Upper lobe of left lung (tissue), 6 donors: ENCODE measurements around the gene VAV1. TPM values are rescaled to one million over a fixed set of nuclear protein-coding genes. Genes with fewer than 3 reads are reported as not detected.
"Not testable (repeated sequence)": the region's sequence is repeated elsewhere in the genome, so short reads cannot be mapped to it uniquely, and the experiment has no call there.

ENCODE experiments used
- ATAC-seq, 2 donors: fragments of 200-7000 bp; cut with Tn5 transposase; one replicate each; pipeline ENCODE4 v1.9.1; 2022; ENCODE audit warnings: mild to moderate bottlenecking in 2 of 2, moderate library complexity in 2 of 2; ENCODE audit not compliant: low FRiP score in 2 of 2
- DNase-seq, 2 donors: peaks; one replicate each; pipeline ENCODE4 v3.0.0-alpha.2; 2019 to 2020
- H3K27ac ChIP-seq, 4 donors: fragments of 200-600 bp; sonication (generic); one replicate each; pipeline ENCODE4 v1.5.1; 2016 to 2019
- H3K27me3 ChIP-seq, 4 donors: fragments of 200-600 bp; sonication (generic); one replicate each; pipeline ENCODE4 v1.5.1; 2017 to 2019
- H3K36me3 ChIP-seq, 4 donors: fragments of 200-600 bp; sonication (generic); one replicate each; pipeline ENCODE4 v1.5.1; 2016 to 2019
- H3K4me1 ChIP-seq, 4 donors: fragments of 200-600 bp; sonication (generic); one replicate each; pipeline ENCODE4 v1.5.1; 2018 to 2019
- H3K4me3 ChIP-seq, 4 donors: fragments of 200-600 bp; sonication (generic); one replicate each; pipeline ENCODE4 v1.5.1; 2017 to 2019; ENCODE audit warnings: mild to moderate bottlenecking in 2 of 4, moderate library complexity in 1 of 4
- H3K9me3 ChIP-seq, 4 donors: fragments of 200-600 bp; sonication (generic); one replicate each; pipeline ENCODE4 v1.5.1; 2018 to 2019
- EP300 ChIP-seq, 4 donors: sonication (generic); formaldehyde crosslinking; IDR thresholded peaks; one replicate each; pipeline ENCODE4 v1.5.1; 2017; ENCODE audit warnings: antibody characterized with exemption in 4 of 4, control low read depth in 2 of 4
- POLR2A ChIP-seq, 4 donors: fragments of 450-650 bp; IDR thresholded peaks; one replicate each; pipeline ENCODE4 v1.5.1; 2016 to 2017; ENCODE audit warnings: antibody characterized with exemption in 4 of 4, mild to moderate bottlenecking in 2 of 4
- POLR2AphosphoS5 ChIP-seq, 2 donors: sonication (generic); formaldehyde crosslinking; IDR thresholded peaks; one replicate each; pipeline ENCODE4 v1.5.1; 2017; ENCODE audit warnings: antibody characterized with exemption in 2 of 2
- WGBS, 2 donors: methylation state at CpG; one replicate each; pipeline ENCODE4 v1.1.5; 2017 to 2018; 5-methylcytosine and 5-hydroxymethylcytosine counted together
- total RNA-seq, 6 donors: library from RNA; depleted of rRNA in 4 of 6; stranded (reverse); fragments of >200 nt in 4 of 6; gene quantifications; one replicate each; pipeline versions ENCODE4 v1.1.0 to v1.2.1, GENCODE V29; 2016 to 2021
- TF ChIP-seq, protein P1 (sequence below), 6 experiments: fragments of 450-650 bp in 4 of 6; fragments of 200-600 bp in 2 of 6; sonication (generic) in 2 of 6; IDR thresholded peaks; one replicate each; pipeline ENCODE4 v1.5.1; 2016 to 2019; ENCODE audit warnings: antibody characterized with exemption in 6 of 6
- donor health status: DM: no; HTN: no; CAD: no; lungs with moderate emphysema.
- donor health status: DM: no; HTN: yes; CAD: no; lungs with severe emphysema.

Gene VAV1
- total RNA-seq, 6 donors from 2014 or later: 13.9 to 53.4 (median 24.1) TPM

DNA sequence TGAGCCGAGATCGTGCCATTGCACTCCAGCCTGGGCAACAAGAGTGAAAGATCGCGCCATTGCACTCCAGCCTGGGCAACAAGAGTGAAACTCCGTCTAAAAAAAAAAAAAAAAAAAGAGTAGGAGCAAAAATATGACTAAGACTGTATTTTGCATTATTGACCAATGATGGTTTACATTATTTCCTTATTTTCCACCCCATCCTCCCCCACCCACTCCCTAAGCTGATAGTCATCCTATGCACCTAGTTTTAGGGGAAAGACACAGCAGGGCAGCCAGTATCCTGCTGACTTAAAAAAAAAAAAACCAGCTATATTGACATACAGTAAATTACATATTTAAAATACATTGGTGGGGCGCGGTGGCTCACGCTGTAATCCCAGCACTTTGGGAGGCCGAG, 25.1 kb downstream of the VAV1 start:
- TF ChIP-seq, protein P1, sequence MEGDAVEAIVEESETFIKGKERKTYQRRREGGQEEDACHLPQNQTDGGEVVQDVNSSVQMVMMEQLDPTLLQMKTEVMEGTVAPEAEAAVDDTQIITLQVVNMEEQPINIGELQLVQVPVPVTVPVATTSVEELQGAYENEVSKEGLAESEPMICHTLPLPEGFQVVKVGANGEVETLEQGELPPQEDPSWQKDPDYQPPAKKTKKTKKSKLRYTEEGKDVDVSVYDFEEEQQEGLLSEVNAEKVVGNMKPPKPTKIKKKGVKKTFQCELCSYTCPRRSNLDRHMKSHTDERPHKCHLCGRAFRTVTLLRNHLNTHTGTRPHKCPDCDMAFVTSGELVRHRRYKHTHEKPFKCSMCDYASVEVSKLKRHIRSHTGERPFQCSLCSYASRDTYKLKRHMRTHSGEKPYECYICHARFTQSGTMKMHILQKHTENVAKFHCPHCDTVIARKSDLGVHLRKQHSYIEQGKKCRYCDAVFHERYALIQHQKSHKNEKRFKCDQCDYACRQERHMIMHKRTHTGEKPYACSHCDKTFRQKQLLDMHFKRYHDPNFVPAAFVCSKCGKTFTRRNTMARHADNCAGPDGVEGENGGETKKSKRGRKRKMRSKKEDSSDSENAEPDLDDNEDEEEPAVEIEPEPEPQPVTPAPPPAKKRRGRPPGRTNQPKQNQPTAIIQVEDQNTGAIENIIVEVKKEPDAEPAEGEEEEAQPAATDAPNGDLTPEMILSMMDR (IDR thresholded peaks at IDR 0.05): no peak
- TF ChIP-seq EP300 (IDR thresholded peaks at IDR 0.05) (no peak), POLR2A (IDR thresholded peaks at IDR 0.05) (no peak), POLR2AphosphoS5 (IDR thresholded peaks at IDR 0.05) (no peak)
- DNase-seq (no peak), ATAC-seq (no peak)
- Histone ChIP-seq H3K4me1 (peaks cover 8 to 28% (median 14%) of the 10 kb centered on the region in 4 donors), H3K4me3 (no peak overlapping the region), H3K36me3 (no peaks in the 10 kb centered on the region), H3K9me3 (peaks cover 0 to 9% (median 3%) of the 10 kb centered on the region in 4 donors), H3K27ac (no peak overlapping the region), H3K27me3 (no peaks in the 10 kb centered on the region)
- 76 to 84% methylated on average over 9 of the region's 9 CpGs for WGBS, 2 donors

DNA sequence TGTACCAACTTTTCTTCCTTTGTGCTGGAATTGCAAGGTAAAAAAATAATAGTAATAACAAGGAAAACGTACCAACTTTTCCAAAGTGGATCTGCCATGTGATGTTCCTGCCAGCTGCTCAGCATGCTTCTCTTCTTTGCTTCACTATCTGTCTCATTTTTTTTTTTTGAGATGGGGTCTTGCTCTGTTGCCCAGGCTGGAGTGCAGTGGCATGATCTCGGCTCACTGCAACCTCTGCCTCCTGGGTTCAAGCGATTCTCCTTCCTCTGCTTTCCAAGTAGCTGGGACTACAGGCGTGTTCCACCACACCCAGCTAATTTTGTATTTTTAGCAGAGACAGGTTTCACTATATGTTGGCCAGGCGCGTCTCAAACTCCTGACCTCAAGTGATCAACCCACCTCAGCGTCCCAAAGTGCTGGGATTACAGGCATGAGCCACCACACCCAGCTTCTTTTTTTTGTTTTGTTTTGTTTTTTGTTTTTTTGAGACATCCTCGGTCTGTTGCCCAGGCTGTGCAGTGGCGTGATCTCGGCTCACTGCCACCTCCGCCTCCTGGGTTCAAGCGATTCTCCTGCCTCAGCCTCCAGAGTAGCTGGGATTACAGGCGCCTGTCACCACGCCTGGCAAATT, 27.8 kb downstream of the VAV1 start:
- H3K27me3 ChIP-seq, DNase-seq, H3K9me3 ChIP-seq, H3K36me3 ChIP-seq, ATAC-seq, H3K4me3 ChIP-seq: not testable (repeated sequence)
- peak overlapping the region in 2 of 4 donors; percentile 69 to 83 for H3K27ac ChIP-seq
- WGBS, 2 donors: 81 to 82% methylated on average over 14 of the region's 14 CpGs
- peaks cover 8 to 38% (median 19%) of the 10 kb centered on the region in 4 donors for H3K4me1 ChIP-seq

DNA sequence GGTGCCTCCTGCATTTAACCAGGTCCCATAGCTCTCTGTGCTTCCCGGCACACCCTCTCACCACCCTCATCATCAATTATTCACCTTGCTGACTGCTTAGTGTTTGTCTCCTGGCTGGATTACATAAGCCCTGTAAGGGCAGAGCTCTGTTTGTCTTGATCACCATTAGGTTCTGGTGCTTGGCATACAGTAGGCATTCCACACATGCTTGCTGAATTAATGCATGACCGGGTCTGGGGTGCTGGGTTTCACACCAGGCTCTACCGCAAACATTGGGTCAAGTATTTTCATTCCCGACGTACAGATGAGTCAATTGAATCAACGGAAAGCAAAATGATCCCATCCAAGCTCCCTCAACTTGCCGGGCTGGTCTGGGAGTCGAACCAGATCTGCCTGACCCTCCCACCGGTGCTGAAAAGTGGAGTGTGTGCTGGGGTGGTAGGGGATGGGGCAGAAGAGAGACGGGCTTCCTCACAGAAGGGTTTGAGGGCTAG, 28.5 kb downstream of the VAV1 start:
- WGBS, 2 donors: 18 to 34% methylated on average over 10 of the region's 10 CpGs
- peak overlapping the region in 3 of 4 donors; percentile 18 to 45 (median 42) for H3K4me3 ChIP-seq
- no peak for TF ChIP-seq EP300 (IDR thresholded peaks at IDR 0.05)
- TF ChIP-seq, protein P1 (IDR thresholded peaks at IDR 0.05): no peak
- TF ChIP-seq POLR2A (IDR thresholded peaks at IDR 0.05): no peak
- TF ChIP-seq POLR2AphosphoS5 (IDR thresholded peaks at IDR 0.05): no peak
- DNase-seq (no peak), ATAC-seq (peak in 1 of 2 donors; percentile 3)
- H3K9me3 ChIP-seq: no peaks in the 10 kb centered on the region
- peaks cover 8 to 38% (median 19%) of the 10 kb centered on the region in 4 donors for H3K4me1 ChIP-seq
- peak overlapping the region; percentile 62 to 83 (median 74) for H3K27ac ChIP-seq
- H3K36me3 ChIP-seq: no peaks in the 10 kb centered on the region
- H3K27me3 ChIP-seq: no peaks in the 10 kb centered on the region

DNA sequence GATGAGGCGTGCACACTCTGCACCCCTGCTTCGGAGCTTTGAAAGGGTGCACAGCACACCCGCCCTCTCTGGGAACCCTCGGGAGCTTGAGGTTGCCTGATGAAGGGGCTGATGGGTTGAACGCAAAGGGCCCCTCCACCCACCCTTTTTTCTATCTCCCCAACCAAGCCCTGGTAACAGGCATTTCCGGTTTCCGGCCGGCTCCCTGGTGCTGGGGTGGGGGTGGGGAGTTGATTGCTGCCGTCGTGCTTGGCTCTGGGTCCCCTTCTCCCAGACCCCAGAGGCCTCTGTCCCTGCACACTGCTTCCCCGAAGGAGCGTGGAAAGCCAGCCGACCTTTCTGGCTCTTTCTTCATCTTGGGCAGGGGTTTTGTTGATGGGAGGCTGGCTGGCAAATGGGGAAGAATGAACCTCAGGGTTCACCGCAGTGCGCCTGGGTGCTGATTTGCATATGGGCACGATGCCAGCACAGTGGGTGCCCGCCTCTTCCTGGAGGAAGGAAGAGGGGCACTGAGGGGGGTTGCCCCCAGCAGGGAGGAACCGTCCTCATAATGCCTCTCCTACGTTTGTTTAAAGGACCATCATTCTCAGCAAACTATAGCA, 29.1 kb downstream of the VAV1 start:
- H3K27ac ChIP-seq: peak overlapping the region; percentile 62 to 83 (median 74)

More for the DNA sequence above, 29.1 kb downstream of the VAV1 start:
- DNase-seq (peak in 1 of 2 donors; percentile 84), ATAC-seq (peak; percentile 85 to 88)
- H3K4me3 ChIP-seq: peak overlapping the region in 3 of 4 donors; percentile 18 to 45 (median 42)
- TF ChIP-seq POLR2AphosphoS5 (IDR thresholded peaks at IDR 0.05) (peak; percentile 26 to 61), POLR2A (IDR thresholded peaks at IDR 0.05) (peak in 1 of 4 donors; percentile 61), EP300 (IDR thresholded peaks at IDR 0.05) (no peak)
- TF ChIP-seq, protein P1 (IDR thresholded peaks at IDR 0.05): no peak
- no peaks in the 10 kb centered on the region for H3K27me3 ChIP-seq
- H3K36me3 ChIP-seq: no peaks in the 10 kb centered on the region
- peaks cover 8 to 38% (median 19%) of the 10 kb centered on the region in 4 donors for H3K4me1 ChIP-seq
- H3K9me3 ChIP-seq: no peaks in the 10 kb centered on the region
- 7% methylated on average over 15 to 19 of the region's 19 CpGs for WGBS, 2 donors
